NOMO-1 treated with DMSO at 0.1 percent for 48 hours (cell line): Measurements from ENCODE around the gene KCNC4.

Source experiments
- DNase-seq: peaks from one replicate; lab custom pipeline; 2025; ENCODE audit not compliant: unreplicated experiment; lab: John Stamatoyannopoulos, UW

KCNC4 gene

GRCh38 chr1:110229348-110230001 lies 19.4 kb downstream of the KCNC4 start:
- DNase-seq = peak; percentile 14

- no peak for DNase-seq
Observed at GRCh38 chr1:110230381-110231199, 20.5 kb downstream of the KCNC4 start.

GRCh38 chr1:110233861-110234260 lies 23.7 kb downstream of the KCNC4 start:
- no peak for DNase-seq

- no peak for DNase-seq
Observed at GRCh38 chr1:110234691-110235090, 24.6 kb downstream of the KCNC4 start.

- no peak for DNase-seq
Observed at GRCh38 chr1:110235181-110235833, 25.2 kb downstream of the KCNC4 start.

GRCh38 chr1:110235834-110236682 lies 25.9 kb downstream of the KCNC4 start:
- DNase-seq = peak; percentile 67

- no peak for DNase-seq
Observed at GRCh38 chr1:110237386-110238152, 27.5 kb downstream of the KCNC4 start.

- no peak for DNase-seq
Observed at GRCh38 chr1:110239441-110240430, 29.6 kb downstream of the KCNC4 start.

- DNase-seq = no peak
Observed at GRCh38 chr1:110240476-110241210, 30.5 kb downstream of the KCNC4 start.

GRCh38 chr1:110241516-110241915 lies 31.4 kb downstream of the KCNC4 start:
- no peak for DNase-seq

- DNase-seq = no peak
Observed at GRCh38 chr1:110242062-110242461, 31.9 kb downstream of the KCNC4 start.

GRCh38 chr1:110242731-110243130 lies 32.6 kb downstream of the KCNC4 start:
- no peak for DNase-seq

- no peak for DNase-seq
Observed at GRCh38 chr1:110243146-110243545, 33.0 kb downstream of the KCNC4 start.

GRCh38 chr1:110243574-110243973 lies 33.5 kb downstream of the KCNC4 start:
- DNase-seq = peak; percentile 21

- no peak for DNase-seq
Observed at GRCh38 chr1:110245876-110246620, 35.9 kb downstream of the KCNC4 start.

- DNase-seq = no peak
Observed at GRCh38 chr1:110248746-110249145, 38.6 kb downstream of the KCNC4 start.

GRCh38 chr1:110249256-110249655 lies 39.1 kb downstream of the KCNC4 start:
- no peak for DNase-seq

GRCh38 chr1:110250008-110250407 lies 39.9 kb downstream of the KCNC4 start:
- DNase-seq = no peak
